NCI-H2107 (cell line): ENCODE results near the gene FKBP1A.

Source experiments
- DNase-seq: peaks from one replicate; lab custom pipeline; 2025; lab: John Stamatoyannopoulos, UW

The FKBP1A gene

GRCh38 chr20:1386323-1386722, 6.5 kb downstream of the FKBP1A start:
- DNase-seq, result no peak

GRCh38 chr20:1383623-1384404, 9.0 kb downstream of the FKBP1A start:
- DNase-seq, result no peak

- DNase-seq, result no peak
Observed at GRCh38 chr20:1382670-1383069, 10.2 kb downstream of the FKBP1A start.

- no peak for DNase-seq
Observed at GRCh38 chr20:1381753-1382591, 10.9 kb downstream of the FKBP1A start.

GRCh38 chr20:1378735-1379125, 14.1 kb downstream of the FKBP1A start:
- DNase-seq, result no peak

GRCh38 chr20:1377984-1378734, 14.7 kb downstream of the FKBP1A start:
- no peak for DNase-seq

GRCh38 chr20:1377341-1377871, 15.4 kb downstream of the FKBP1A start:
- no peak for DNase-seq

GRCh38 chr20:1376408-1377270, 16.2 kb downstream of the FKBP1A start:
- DNase-seq, result no peak

- no peak for DNase-seq
Observed at GRCh38 chr20:1376007-1376406, 16.8 kb downstream of the FKBP1A start.

GRCh38 chr20:1375515-1375914, 17.3 kb downstream of the FKBP1A start:
- DNase-seq, result no peak

- DNase-seq, result no peak
Observed at GRCh38 chr20:1374246-1374645, 18.6 kb downstream of the FKBP1A start.

GRCh38 chr20:1373614-1374013, 19.2 kb downstream of the FKBP1A start:
- no peak for DNase-seq

- no peak for DNase-seq
Observed at GRCh38 chr20:1373036-1373435, 19.8 kb downstream of the FKBP1A start.

- no peak for DNase-seq
Observed at GRCh38 chr20:1371830-1372539, 20.9 kb downstream of the FKBP1A start.

- no peak for DNase-seq
Observed at GRCh38 chr20:1371202-1371782, 21.6 kb downstream of the FKBP1A start.

- DNase-seq, result no peak
Observed at GRCh38 chr20:1370548-1371110, 22.2 kb downstream of the FKBP1A start.

GRCh38 chr20:1369970-1370369, 22.9 kb downstream of the FKBP1A start:
- no peak for DNase-seq

GRCh38 chr20:1368448-1369199, 24.2 kb downstream of the FKBP1A start:
- no peak for DNase-seq

GRCh38 chr20:1367479-1367878, 25.4 kb downstream of the FKBP1A start:
- no peak for DNase-seq
